Ascending aorta (tissue), 2 donors: ENCODE data around the gene C17orf75. TPM values are rescaled to one million over a fixed set of nuclear protein-coding genes. Genes with fewer than 3 reads are reported as not detected.

Source experiments
- DNase-seq, 2 donors: peaks; one replicate each; pipeline ENCODE4 v3.0.0-alpha.2; 2019; ENCODE audit warnings: low spot score in 2 of 2
- H3K27ac ChIP-seq, 2 donors: fragments of 200-600 bp; sonication (generic); one replicate each; pipeline ENCODE4 v1.5.1; 2016 to 2017; ENCODE audit warnings: mild to moderate bottlenecking in 1 of 2
- H3K27me3 ChIP-seq: fragments of 200-600 bp; sonication (generic); one replicate; pipeline ENCODE4 v1.5.1; 2017
- H3K36me3 ChIP-seq, 2 donors: fragments of 200-600 bp; sonication (generic); one replicate each; pipeline ENCODE4 v1.5.1; 2016
- H3K4me1 ChIP-seq, 2 donors: fragments of 200-600 bp; sonication (generic); one replicate each; pipeline ENCODE4 v1.5.1; 2016 to 2017; ENCODE audit warnings: mild to moderate bottlenecking in 1 of 2
- H3K4me3 ChIP-seq, 2 donors: fragments of 200-600 bp; sonication (generic); one replicate each; pipeline ENCODE4 v1.5.1; 2016 to 2017; ENCODE audit warnings: mild to moderate bottlenecking in 1 of 2
- H3K9me3 ChIP-seq, 2 donors: fragments of 200-600 bp; sonication (generic); one replicate each; pipeline ENCODE4 v1.5.1; 2016
- CTCF ChIP-seq, 3 experiments: fragments of 200-600 bp in 2 of 3; fragments of 450-650 bp in 1 of 3; sonication (generic) in 2 of 3; IDR thresholded peaks; one replicate each; pipeline ENCODE4 v1.5.1; 2016 to 2019; ENCODE audit warnings: antibody characterized with exemption in 3 of 3, mild to moderate bottlenecking in 1 of 3, moderate library complexity in 1 of 3
- intact Hi-C: fragments of 100-400 bp; cut with DNase I; formaldehyde crosslinking; loops from one replicate; pipeline ENCODE4 v1.15.1; 2023
- total RNA-seq: library from RNA; depleted of rRNA; stranded (reverse); fragments of >200 nt; gene quantifications from one replicate; pipeline ENCODE4 v1.1.0, GENCODE V29; 2016

C17orf75 gene
- total RNA-seq, 1 donor from 2014 or later, result 15.5 TPM

DNA sequence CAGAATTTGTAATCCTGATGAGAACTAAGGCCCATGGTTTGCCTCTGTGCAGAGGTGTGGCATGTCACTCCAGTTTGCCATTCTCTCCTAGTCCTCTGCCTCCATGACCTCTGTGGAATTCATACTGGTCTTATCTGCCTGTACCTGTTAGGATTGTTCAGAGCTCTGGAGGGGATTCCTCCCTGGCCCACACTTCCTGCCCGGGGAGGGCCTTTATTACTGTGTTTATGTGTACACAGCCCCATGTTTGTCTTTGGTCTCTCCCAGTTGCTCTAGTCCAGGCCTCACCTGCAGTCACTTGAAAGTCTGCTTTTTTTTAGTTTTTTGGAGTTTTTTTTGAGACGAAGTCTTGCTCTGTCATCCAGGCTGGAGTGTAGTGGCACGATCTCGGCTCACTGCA, 39.9 kb downstream of the C17orf75 start:
- TF ChIP-seq CTCF (IDR thresholded peaks at IDR 0.05), result no peak

DNA sequence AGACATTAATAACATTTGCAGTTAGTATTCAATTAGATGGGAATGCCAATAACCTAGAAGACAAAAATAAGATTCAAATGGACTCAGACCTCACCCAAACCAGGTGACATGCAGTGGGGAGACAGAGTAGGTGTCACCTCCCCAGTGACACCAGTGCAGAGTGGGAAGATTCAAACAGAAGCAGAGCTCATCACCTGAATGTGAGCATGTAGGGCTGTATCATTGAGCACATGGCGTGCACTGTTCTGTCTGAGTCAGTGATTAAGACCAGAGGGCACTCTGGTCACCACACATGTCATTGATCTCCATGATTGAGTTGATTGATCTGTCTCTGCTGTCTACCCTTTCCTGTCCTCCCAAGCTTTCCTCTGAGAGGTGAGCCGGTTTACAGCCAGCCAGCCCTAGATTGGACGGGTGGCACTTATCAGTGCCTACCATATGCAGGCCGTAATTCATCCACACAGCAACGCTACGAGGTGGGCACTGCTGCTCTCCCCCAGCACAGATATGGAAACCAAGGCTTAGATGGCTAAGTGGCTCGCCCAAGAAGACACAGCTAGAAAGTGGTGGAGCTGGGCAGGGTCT, 42.3 kb downstream of the C17orf75 start:
- no peak for TF ChIP-seq CTCF (IDR thresholded peaks at IDR 0.05)
- Histone ChIP-seq H3K9me3 (no peaks in the 10 kb centered on the region), H3K4me3 (no peak overlapping the region), H3K27ac (no peak overlapping the region), H3K36me3 (no peaks in the 10 kb centered on the region), H3K27me3 (no peaks in the 10 kb centered on the region), H3K4me1 (no peaks in the 10 kb centered on the region)
- intact Hi-C loops, result no loop called here
- DNase-seq, result no peak

More for the DNA sequence above, 39.9 kb downstream of the C17orf75 start:
- no peaks in the 10 kb centered on the region for H3K36me3 ChIP-seq
- no peak overlapping the region for H3K4me3 ChIP-seq
- no peaks in the 10 kb centered on the region for H3K4me1 ChIP-seq
- H3K27me3 ChIP-seq, result no peaks in the 10 kb centered on the region
- H3K9me3 ChIP-seq, result no peaks in the 10 kb centered on the region
- H3K27ac ChIP-seq, result no peak overlapping the region
- intact Hi-C loops, result no loop called here
- DNase-seq, result no peak

- DNase-seq, result no peak
- Histone ChIP-seq H3K4me3 (no peak overlapping the region), H3K27me3 (no peaks in the 10 kb centered on the region), H3K27ac (no peak overlapping the region), H3K4me1 (no peaks in the 10 kb centered on the region), H3K9me3 (no peaks in the 10 kb centered on the region), H3K36me3 (no peaks in the 10 kb centered on the region)
- intact Hi-C loops, result no loop called here
- no peak for TF ChIP-seq CTCF (IDR thresholded peaks at IDR 0.05)
These were observed 43.0 kb downstream of the C17orf75 start for GRCh38 chr17:32298721-32299579.

DNA sequence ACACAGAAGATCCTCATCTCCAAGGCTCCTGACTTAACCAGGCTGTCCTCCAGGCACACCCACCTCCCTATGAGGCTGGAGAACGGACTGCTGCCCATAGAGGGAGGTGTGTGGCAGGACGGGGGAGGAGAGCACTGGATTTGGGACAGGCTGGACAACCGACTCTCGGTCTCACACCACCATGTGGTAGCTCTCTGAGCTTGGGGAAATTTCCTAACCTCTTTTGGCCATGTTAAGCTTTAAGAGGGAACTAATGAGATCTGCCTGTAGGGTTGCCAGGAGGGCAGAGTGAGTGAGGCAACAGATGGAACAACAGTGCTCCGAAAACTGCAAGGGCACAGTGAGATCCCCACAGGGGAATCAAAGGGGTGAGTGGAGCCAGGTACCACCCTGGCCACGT, 43.7 kb downstream of the C17orf75 start:
- H3K4me1 ChIP-seq, result no peaks in the 10 kb centered on the region
- no peaks in the 10 kb centered on the region for H3K27me3 ChIP-seq
- intact Hi-C loops, result no loop called here
- no peak for DNase-seq
- TF ChIP-seq CTCF (IDR thresholded peaks at IDR 0.05), result no peak
- no peaks in the 10 kb centered on the region for H3K36me3 ChIP-seq
- H3K4me3 ChIP-seq, result no peak overlapping the region
- no peaks in the 10 kb centered on the region for H3K9me3 ChIP-seq
- no peak overlapping the region for H3K27ac ChIP-seq

DNA sequence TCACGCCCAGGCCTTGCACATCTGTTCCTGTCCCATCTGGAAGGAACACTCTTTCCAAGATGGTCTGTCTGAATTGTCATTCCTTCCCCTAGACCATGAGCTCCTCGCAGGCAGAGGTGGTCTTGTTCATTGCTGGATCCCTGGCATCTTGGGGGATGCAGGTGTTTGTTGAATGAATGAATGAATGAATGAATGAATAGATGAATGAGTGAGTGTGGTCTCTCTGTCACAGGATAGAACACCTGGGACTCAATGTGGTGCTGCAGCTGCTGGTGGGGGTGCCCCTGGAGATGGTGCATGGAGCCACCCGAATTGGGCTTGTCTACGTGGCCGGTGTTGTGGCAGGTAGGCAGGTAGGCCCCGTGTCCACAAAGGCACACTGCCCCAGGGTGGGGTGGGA, 44.1 kb downstream of the C17orf75 start:
- H3K9me3 ChIP-seq, result no peaks in the 10 kb centered on the region
- no peak for TF ChIP-seq CTCF (IDR thresholded peaks at IDR 0.05)
- no peaks in the 10 kb centered on the region for H3K4me1 ChIP-seq
- H3K27me3 ChIP-seq, result no peaks in the 10 kb centered on the region
- DNase-seq, result no peak
- intact Hi-C loops, result no loop called here
- no peak overlapping the region for H3K4me3 ChIP-seq
- no peak overlapping the region for H3K27ac ChIP-seq
- no peaks in the 10 kb centered on the region for H3K36me3 ChIP-seq
